Activated CD4-positive, alpha-beta T cell treated with anti-CD3 and anti-CD28 coated beads, Interleukin-2, Interleukin-4, amounts not matched to agents 100 ng/mL and 50 ng/mL, durations not matched to agents 16 hours and 8 hours (primary cell): ENCODE measurements around the gene MPV17.
"Not testable (repeated sequence)": the region's sequence is repeated elsewhere in the genome, so short reads cannot be mapped to it uniquely, and the experiment has no call there.

ENCODE experiments used
- DNase-seq: peaks from one replicate; pipeline ENCODE4 v3.0.0-alpha.2; 2020; ENCODE audit warnings: low spot score

Gene MPV17

GRCh38 chr2:27322766-27323595 lies at the start of gene MPV17:
MPV17 (minus strand) TSS chr2:27323097; CDS start chr2:27322517, 580 bp downstream.
- DNase-seq, result peak; percentile 91

GRCh38 chr2:27370816-27371620 lies 48.1 kb upstream of the MPV17 start:
- no peak for DNase-seq

- peak; percentile 99 for DNase-seq
Observed at GRCh38 chr2:27370026-27370815, 47.3 kb upstream of the MPV17 start, which contains the start of the genes EIF2B4 and SNX17. EIF2B4 (minus strand) TSS chr2:27370338; CDS start chr2:27370314, 24 bp downstream. SNX17 (plus strand) TSS chr2:27370616; CDS start chr2:27370744, 128 bp downstream.

- DNase-seq, result no peak
Observed at GRCh38 chr2:27369471-27370025, 46.7 kb upstream of the MPV17 start.

- no peak for DNase-seq
Observed at GRCh38 chr2:27363933-27364332, 41.0 kb upstream of the MPV17 start.

- no peak for DNase-seq
Observed at GRCh38 chr2:27362678-27363420, 40.0 kb upstream of the MPV17 start.

- peak; percentile 95 for DNase-seq
Observed at GRCh38 chr2:27356382-27357181, 33.7 kb upstream of the MPV17 start, which contains the start of gene GTF3C2. GTF3C2 (minus strand) TSS chr2:27356764; CDS start chr2:27343554, 13,210 bp downstream.

- peak; percentile 57 for DNase-seq
Observed at GRCh38 chr2:27356056-27356381, 33.1 kb upstream of the MPV17 start.

GRCh38 chr2:27354597-27354927 lies 31.7 kb upstream of the MPV17 start:
- DNase-seq, result no peak

GRCh38 chr2:27353762-27354596 lies 31.1 kb upstream of the MPV17 start:
- no peak for DNase-seq

GRCh38 chr2:27353386-27353761 lies 30.5 kb upstream of the MPV17 start:
- not testable (repeated sequence) for DNase-seq

- peak; percentile 45 for DNase-seq
Observed at GRCh38 chr2:27351802-27352598, 29.1 kb upstream of the MPV17 start.

GRCh38 chr2:27350106-27350693 lies 27.3 kb upstream of the MPV17 start:
- no peak for DNase-seq

GRCh38 chr2:27347641-27348040 lies 24.7 kb upstream of the MPV17 start:
- DNase-seq, result no peak

GRCh38 chr2:27336173-27336572 lies 13.3 kb upstream of the MPV17 start:
- no peak for DNase-seq

GRCh38 chr2:27335311-27335710 lies 12.4 kb upstream of the MPV17 start:
- DNase-seq, result no peak

GRCh38 chr2:27324720-27325119 lies 1.8 kb upstream of the MPV17 start:
- no peak for DNase-seq

- no peak for DNase-seq
Observed at GRCh38 chr2:27323596-27324285, 844 bp upstream of the MPV17 start.
